ENCODE data around the gene SGF29. TPM values are rescaled to one million over a fixed set of nuclear protein-coding genes. Genes with fewer than 3 reads are reported as not detected.

SGF29 gene
- total and polyA plus RNA-seq, 2 donors = 30.3 to 34.7 TPM

- H3K9me3 ChIP-seq (ENCODE audit: control insufficient read depth in 2 of 2, insufficient read depth in 1 of 2, low read length in 1 of 2) = no peaks in the 10 kb centered on the region
- peaks cover 0 to 4% of the 10 kb centered on the region in 2 donors for H3K4me1 ChIP-seq (ENCODE audit: control insufficient read depth in 2 of 2, insufficient read depth in 2 of 2, low read length in 2 of 2)
- DNase-seq (ENCODE audit: low read depth in 6 of 9, low spot score in 9 of 9) = no peak
- H3K4me3 ChIP-seq (ENCODE audit: low read length in 2 of 2) = no peak overlapping the region
- no peak overlapping the region for H3K27ac ChIP-seq (ENCODE audit: low read depth in 1 of 2, low read length in 1 of 2)
- H3K27me3 ChIP-seq (ENCODE audit: control insufficient read depth in 2 of 2, insufficient read depth in 1 of 2, low read length in 1 of 2) = no peaks in the 10 kb centered on the region
- 94% methylated on average over 9 of the region's 9 CpGs for WGBS
- H3K36me3 ChIP-seq (ENCODE audit: control insufficient read depth in 2 of 2, insufficient read depth in 2 of 2, low read length in 1 of 2) = no peaks in the 10 kb centered on the region
Measured at GRCh38 chr16:28531777-28532744, 21.7 kb upstream of the SGF29 start.

GRCh38 chr16:28532940-28533647 is 20.6 kb upstream of the SGF29 start:
- no peaks in the 10 kb centered on the region for H3K36me3 ChIP-seq (ENCODE audit: control insufficient read depth in 2 of 2, insufficient read depth in 2 of 2, low read length in 1 of 2)
- H3K9me3 ChIP-seq (ENCODE audit: control insufficient read depth in 2 of 2, insufficient read depth in 1 of 2, low read length in 1 of 2) = no peaks in the 10 kb centered on the region
- H3K4me3 ChIP-seq (ENCODE audit: low read length in 2 of 2) = no peak overlapping the region
- no peak overlapping the region for H3K27ac ChIP-seq (ENCODE audit: low read depth in 1 of 2, low read length in 1 of 2)
- DNase-seq (ENCODE audit: low read depth in 6 of 9, low spot score in 9 of 9) = no peak
- 96% methylated on average over 5 of the region's 5 CpGs for WGBS
- H3K27me3 ChIP-seq (ENCODE audit: control insufficient read depth in 2 of 2, insufficient read depth in 1 of 2, low read length in 1 of 2) = no peaks in the 10 kb centered on the region
- H3K4me1 ChIP-seq (ENCODE audit: control insufficient read depth in 2 of 2, insufficient read depth in 2 of 2, low read length in 2 of 2) = peaks cover 0 to 7% of the 10 kb centered on the region in 2 donors

GRCh38 chr16:28534542-28535373 is 19.0 kb upstream of the SGF29 start:
- H3K4me3 ChIP-seq (ENCODE audit: low read length in 2 of 2) = no peak overlapping the region
- no peaks in the 10 kb centered on the region for H3K36me3 ChIP-seq (ENCODE audit: control insufficient read depth in 2 of 2, insufficient read depth in 2 of 2, low read length in 1 of 2)
- H3K4me1 ChIP-seq (ENCODE audit: control insufficient read depth in 2 of 2, insufficient read depth in 2 of 2, low read length in 2 of 2) = peaks cover 0 to 7% of the 10 kb centered on the region in 2 donors
- 90% methylated on average over 5 of the region's 5 CpGs for WGBS
- H3K27me3 ChIP-seq (ENCODE audit: control insufficient read depth in 2 of 2, insufficient read depth in 1 of 2, low read length in 1 of 2) = no peaks in the 10 kb centered on the region
- H3K27ac ChIP-seq (ENCODE audit: low read depth in 1 of 2, low read length in 1 of 2) = no peak overlapping the region
- no peak for DNase-seq (ENCODE audit: low read depth in 6 of 9, low spot score in 9 of 9)
- H3K9me3 ChIP-seq (ENCODE audit: control insufficient read depth in 2 of 2, insufficient read depth in 1 of 2, low read length in 1 of 2) = no peaks in the 10 kb centered on the region

GRCh38 chr16:28537076-28537475 is 16.6 kb upstream of the SGF29 start:
- DNase-seq (ENCODE audit: low read depth in 6 of 9, low spot score in 9 of 9) = peak in 2 of 9 donors; percentile 8 to 32

GRCh38 chr16:28537964-28538732 is 15.6 kb upstream of the SGF29 start:
- Histone ChIP-seq H3K27me3 (ENCODE audit: control insufficient read depth in 2 of 2, insufficient read depth in 1 of 2, low read length in 1 of 2) (no peaks in the 10 kb centered on the region), H3K27ac (ENCODE audit: low read depth in 1 of 2, low read length in 1 of 2) (peak overlapping the region; percentile 32 to 77), H3K4me3 (ENCODE audit: low read length in 2 of 2) (peak overlapping the region; percentile 3 to 16), H3K36me3 (ENCODE audit: control insufficient read depth in 2 of 2, insufficient read depth in 2 of 2, low read length in 1 of 2) (no peaks in the 10 kb centered on the region), H3K4me1 (ENCODE audit: control insufficient read depth in 2 of 2, insufficient read depth in 2 of 2, low read length in 2 of 2) (peaks cover 0 to 7% of the 10 kb centered on the region in 2 donors), H3K9me3 (ENCODE audit: control insufficient read depth in 2 of 2, insufficient read depth in 1 of 2, low read length in 1 of 2) (no peaks in the 10 kb centered on the region)
- 92% methylated on average over 13 of the region's 13 CpGs for WGBS
- DNase-seq (ENCODE audit: low read depth in 6 of 9, low spot score in 9 of 9) = no peak

More at GRCh38 chr16:28537076-28537475, 16.6 kb upstream of the SGF29 start:
- H3K4me1 ChIP-seq (ENCODE audit: control insufficient read depth in 2 of 2, insufficient read depth in 2 of 2, low read length in 2 of 2) = peaks cover 0 to 7% of the 10 kb centered on the region in 2 donors
- peak overlapping the region; percentile 3 to 16 for H3K4me3 ChIP-seq (ENCODE audit: low read length in 2 of 2)
- H3K27me3 ChIP-seq (ENCODE audit: control insufficient read depth in 2 of 2, insufficient read depth in 1 of 2, low read length in 1 of 2) = no peaks in the 10 kb centered on the region
- no peaks in the 10 kb centered on the region for H3K36me3 ChIP-seq (ENCODE audit: control insufficient read depth in 2 of 2, insufficient read depth in 2 of 2, low read length in 1 of 2)
- WGBS = 90% methylated on average over 6 of the region's 6 CpGs
- no peaks in the 10 kb centered on the region for H3K9me3 ChIP-seq (ENCODE audit: control insufficient read depth in 2 of 2, insufficient read depth in 1 of 2, low read length in 1 of 2)
- peak overlapping the region in 1 of 2 donors; percentile 32 for H3K27ac ChIP-seq (ENCODE audit: low read depth in 1 of 2, low read length in 1 of 2)

- 89% methylated on average over 22 of the region's 22 CpGs for WGBS
- H3K4me3 ChIP-seq (ENCODE audit: low read length in 2 of 2) = peak within 1 kb of the TSS; percentile 3 to 16
- H3K9me3 ChIP-seq (ENCODE audit: control insufficient read depth in 2 of 2, insufficient read depth in 1 of 2, low read length in 1 of 2) = no peaks in the 10 kb centered on the region
- peak in 2 of 9 donors; percentile 24 to 41 for DNase-seq (ENCODE audit: low read depth in 6 of 9, low spot score in 9 of 9)
- H3K27me3 ChIP-seq (ENCODE audit: control insufficient read depth in 2 of 2, insufficient read depth in 1 of 2, low read length in 1 of 2) = no peaks in the 10 kb centered on the region
- no peaks in the 10 kb centered on the region for H3K36me3 ChIP-seq (ENCODE audit: control insufficient read depth in 2 of 2, insufficient read depth in 2 of 2, low read length in 1 of 2)
- H3K27ac ChIP-seq (ENCODE audit: low read depth in 1 of 2, low read length in 1 of 2) = peak within 1 kb of the TSS; percentile 48 to 82
- peaks cover 0 to 11% of the 10 kb centered on the region in 2 donors for H3K4me1 ChIP-seq (ENCODE audit: control insufficient read depth in 2 of 2, insufficient read depth in 2 of 2, low read length in 2 of 2)
Measured at GRCh38 chr16:28538733-28539596, 14.8 kb upstream of the SGF29 start, which contains the start of gene NUPR1. Gene NUPR1, minus strand, starts transcription at chr16:28538974. Its CDS starts 67 bp downstream, at chr16:28538907.

GRCh38 chr16:28540346-28540745 is 13.4 kb upstream of the SGF29 start:
- no peak for DNase-seq (ENCODE audit: low read depth in 6 of 9, low spot score in 9 of 9)
- no peak overlapping the region for H3K4me3 ChIP-seq (ENCODE audit: low read length in 2 of 2)
- no peak overlapping the region for H3K27ac ChIP-seq (ENCODE audit: low read depth in 1 of 2, low read length in 1 of 2)
- no peaks in the 10 kb centered on the region for H3K9me3 ChIP-seq (ENCODE audit: control insufficient read depth in 2 of 2, insufficient read depth in 1 of 2, low read length in 1 of 2)
- H3K4me1 ChIP-seq (ENCODE audit: control insufficient read depth in 2 of 2, insufficient read depth in 2 of 2, low read length in 2 of 2) = peaks cover 0 to 7% of the 10 kb centered on the region in 2 donors
- no peaks in the 10 kb centered on the region for H3K36me3 ChIP-seq (ENCODE audit: control insufficient read depth in 2 of 2, insufficient read depth in 2 of 2, low read length in 1 of 2)
- H3K27me3 ChIP-seq (ENCODE audit: control insufficient read depth in 2 of 2, insufficient read depth in 1 of 2, low read length in 1 of 2) = no peaks in the 10 kb centered on the region
- whole genome bisulfite sequencing = 94% methylated on average over 3 of the region's 3 CpGs

Data from thymus (tissue), 11 donors.